Measurements from ENCODE around the gene SIAH2. TPM values are rescaled to one million over a fixed set of nuclear protein-coding genes. Genes with fewer than 3 reads are reported as not detected.

SIAH2 gene
- total and polyA plus RNA-seq, 9 of the 15 experiments (the other 6 are each of a cell fraction or from before 2014, with no cell fraction given), result 4.8 to 39.0 (median 29.9) TPM

- TF ChIP-seq ZNF592 (IDR thresholded peaks at IDR 0.05) (peak; percentile 65), BCL6 (CRISPR knock-in tag; IDR thresholded peaks at IDR 0.05) (no peak), NCOA1 (IDR thresholded peaks at IDR 0.05; ENCODE audit: low read depth) (peak; percentile 59; the same call in 1 of the 2 replicates), NFIC (IDR thresholded peaks at IDR 0.05) (peak; percentile 75), ZNF707 (CRISPR knock-in tag; conservative IDR thresholded peaks at IDR 0.05) (no peak), TBP (optimal IDR thresholded peaks at IDR 0.05; ENCODE audit: low read depth, low read length) (no peak), AFF1 (IDR thresholded peaks at IDR 0.05; ENCODE audit: low read depth in 1 of 2, partially characterized antibody in 2 of 2) (peak; percentile 49 to 72), SMARCE1 (IDR thresholded peaks at IDR 0.05) (peak; percentile 92), MTA2 (IDR thresholded peaks at IDR 0.05; ENCODE audit: low read depth) (peak; percentile 91), ZNF133 (CRISPR knock-in tag; IDR thresholded peaks at IDR 0.05) (no peak), ZNF184 (CRISPR knock-in tag; IDR thresholded peaks at IDR 0.05) (no peak), NCOR1 (IDR thresholded peaks at IDR 0.05) (peak; percentile 92), RCOR1 (IDR thresholded peaks at IDR 0.05; ENCODE audit: borderline replicate concordance in 1 of 2, low read depth in 2 of 2, low read length in 2 of 2) (peak in 1 of 2 experiments; percentile 70; a peak in 2 of 4 replicates), MBD2 (IDR thresholded peaks at IDR 0.05; ENCODE audit: borderline replicate concordance, low read depth) (peak; percentile 52), TCF3 (CRISPR knock-in tag; IDR thresholded peaks at IDR 0.05) (peak; percentile 93), ZNF146 (CRISPR knock-in tag; IDR thresholded peaks at IDR 0.05; ENCODE audit: unreplicated experiment) (no peak), CXXC5 (CRISPR knock-in tag; IDR thresholded peaks at IDR 0.05) (peak; percentile 48; the same call in 1 of the 2 replicates), RBM22 (IDR thresholded peaks at IDR 0.05; ENCODE audit: low read depth, low read length, poor library complexity, severe bottlenecking) (no peak), ATF2 (CRISPR knock-in tag; IDR thresholded peaks at IDR 0.05) (no peak)
These were observed 33.1 kb downstream of the SIAH2 start (continued) for GRCh38 chr3:150729682-150730360.
